ENCODE data around the gene ALAS2.
"Not testable (repeated sequence)": the region's sequence is repeated elsewhere in the genome, so short reads cannot be mapped to it uniquely, and the experiment has no call there.

Gene ALAS2

GRCh38 chrX:55030271-55031205 is at the start of gene ALAS2:
TSS of gene ALAS2 (minus strand) at chrX:55030977. CDS start at chrX:55026000, 4,977 bp downstream.
- Mint-ChIP-seq H3K27me3 (no peaks in the 10 kb centered on the region), H3K9me3 (no peaks in the 10 kb centered on the region), H3K27ac (ENCODE audit: low read depth) (peak within 1 kb of the TSS; percentile 18), H3K4me3 (no peak within 1 kb of the TSS), H3K36me3 (ENCODE audit: insufficient read depth) (no peaks in the 10 kb centered on the region), H3K4me1 (no peaks in the 10 kb centered on the region)
- ATAC-seq (replicated peaks; ENCODE audit: extremely low read depth, poor library complexity, severe bottlenecking) (no peak), DNase-seq (ENCODE audit: low spot score in 2 of 2) (no peak)

- Mint-ChIP-seq H3K9me3 (no peaks in the 10 kb centered on the region), H3K4me1 (no peaks in the 10 kb centered on the region), H3K4me3 (no peak within 1 kb of the TSS), H3K36me3 (ENCODE audit: insufficient read depth) (no peaks in the 10 kb centered on the region), H3K27me3 (peaks cover 17% of the 10 kb centered on the region), H3K27ac (ENCODE audit: low read depth) (no peak within 1 kb of the TSS)
- DNase-seq (ENCODE audit: low spot score in 2 of 2) (no peak), ATAC-seq (replicated peaks; ENCODE audit: extremely low read depth, poor library complexity, severe bottlenecking) (no peak)
These were observed 44.2 kb upstream of the ALAS2 start, which contains the start of gene PAGE2B for GRCh38 chrX:55074851-55075467. TSS of gene PAGE2B (plus strand) at chrX:55075030. CDS start at chrX:55076042, 1,012 bp downstream.

GRCh38 chrX:55072286-55072685 is 41.5 kb upstream of the ALAS2 start:
- ATAC-seq (replicated peaks; ENCODE audit: extremely low read depth, poor library complexity, severe bottlenecking): no peak
- H3K9me3 Mint-ChIP-seq: no peaks in the 10 kb centered on the region
- no peaks in the 10 kb centered on the region for H3K4me1 Mint-ChIP-seq
- DNase-seq (ENCODE audit: low spot score in 2 of 2): no peak
- no peak overlapping the region for H3K27ac Mint-ChIP-seq (ENCODE audit: low read depth)
- no peak overlapping the region for H3K4me3 Mint-ChIP-seq
- no peaks in the 10 kb centered on the region for H3K36me3 Mint-ChIP-seq (ENCODE audit: insufficient read depth)
- H3K27me3 Mint-ChIP-seq: peaks cover 17% of the 10 kb centered on the region

- not testable (repeated sequence) for ATAC-seq (replicated peaks; ENCODE audit: extremely low read depth, poor library complexity, severe bottlenecking); H3K4me1 Mint-ChIP-seq; H3K4me3 Mint-ChIP-seq; H3K27ac Mint-ChIP-seq (ENCODE audit: low read depth); DNase-seq (ENCODE audit: low spot score in 2 of 2); H3K9me3 Mint-ChIP-seq; H3K36me3 Mint-ChIP-seq (ENCODE audit: insufficient read depth)
- H3K27me3 Mint-ChIP-seq: peaks cover 17% of the 10 kb centered on the region
These were observed 36.4 kb upstream of the ALAS2 start for GRCh38 chrX:55067180-55067579.

- ATAC-seq (replicated peaks; ENCODE audit: extremely low read depth, poor library complexity, severe bottlenecking): peak; percentile 69
- Mint-ChIP-seq H3K27ac (ENCODE audit: low read depth) (peak overlapping the region; percentile 93), H3K4me3 (peak overlapping the region; percentile 72), H3K4me1 (peaks cover 18% of the 10 kb centered on the region), H3K27me3 (no peaks in the 10 kb centered on the region), H3K36me3 (ENCODE audit: insufficient read depth) (peaks cover 2% of the 10 kb centered on the region), H3K9me3 (no peaks in the 10 kb centered on the region)
- peak in 1 of 2 donors; percentile 14 for DNase-seq (ENCODE audit: low spot score in 2 of 2)
These were observed 27.0 kb upstream of the ALAS2 start for GRCh38 chrX:55057675-55058249.

- Mint-ChIP-seq H3K36me3 (ENCODE audit: insufficient read depth) (peaks cover 2% of the 10 kb centered on the region), H3K4me3 (peak overlapping the region; percentile 72), H3K9me3 (no peaks in the 10 kb centered on the region), H3K27me3 (no peaks in the 10 kb centered on the region), H3K4me1 (peaks cover 18% of the 10 kb centered on the region), H3K27ac (ENCODE audit: low read depth) (peak overlapping the region; percentile 93)
- ATAC-seq (replicated peaks; ENCODE audit: extremely low read depth, poor library complexity, severe bottlenecking) (peak; percentile 84), DNase-seq (ENCODE audit: low spot score in 2 of 2) (peak in 1 of 2 donors; percentile 15)
These were observed 26.3 kb upstream of the ALAS2 start for GRCh38 chrX:55056820-55057674.

- not testable (repeated sequence) for H3K4me3 Mint-ChIP-seq; H3K27me3 Mint-ChIP-seq; H3K36me3 Mint-ChIP-seq (ENCODE audit: insufficient read depth); H3K9me3 Mint-ChIP-seq; ATAC-seq (replicated peaks; ENCODE audit: extremely low read depth, poor library complexity, severe bottlenecking); H3K27ac Mint-ChIP-seq (ENCODE audit: low read depth); DNase-seq (ENCODE audit: low spot score in 2 of 2); H3K4me1 Mint-ChIP-seq
These were observed 19.8 kb upstream of the ALAS2 start for GRCh38 chrX:55050599-55050998.

- ATAC-seq (replicated peaks; ENCODE audit: extremely low read depth, poor library complexity, severe bottlenecking) (no peak), DNase-seq (ENCODE audit: low spot score in 2 of 2) (no peak)
- no peaks in the 10 kb centered on the region for H3K36me3 Mint-ChIP-seq (ENCODE audit: insufficient read depth)
- H3K9me3 Mint-ChIP-seq: no peaks in the 10 kb centered on the region
- no peak overlapping the region for H3K4me3 Mint-ChIP-seq
- no peaks in the 10 kb centered on the region for H3K27me3 Mint-ChIP-seq
- H3K27ac Mint-ChIP-seq (ENCODE audit: low read depth): no peak overlapping the region
- no peaks in the 10 kb centered on the region for H3K4me1 Mint-ChIP-seq
These were observed 10.7 kb upstream of the ALAS2 start for GRCh38 chrX:55041514-55041913.

GRCh38 chrX:55039471-55039870 is 8.7 kb upstream of the ALAS2 start:
- no peaks in the 10 kb centered on the region for H3K27me3 Mint-ChIP-seq
- no peak overlapping the region for H3K27ac Mint-ChIP-seq (ENCODE audit: low read depth)
- H3K4me3 Mint-ChIP-seq: no peak overlapping the region
- ATAC-seq (replicated peaks; ENCODE audit: extremely low read depth, poor library complexity, severe bottlenecking) (no peak), DNase-seq (ENCODE audit: low spot score in 2 of 2) (no peak)
- H3K36me3 Mint-ChIP-seq (ENCODE audit: insufficient read depth): no peaks in the 10 kb centered on the region
- H3K9me3 Mint-ChIP-seq: no peaks in the 10 kb centered on the region
- H3K4me1 Mint-ChIP-seq: no peaks in the 10 kb centered on the region

GRCh38 chrX:55033429-55033828 is 2.7 kb upstream of the ALAS2 start:
- Mint-ChIP-seq H3K9me3 (no peaks in the 10 kb centered on the region), H3K36me3 (ENCODE audit: insufficient read depth) (no peaks in the 10 kb centered on the region), H3K27ac (ENCODE audit: low read depth) (no peak overlapping the region), H3K4me1 (no peaks in the 10 kb centered on the region), H3K4me3 (no peak overlapping the region), H3K27me3 (no peaks in the 10 kb centered on the region)
- DNase-seq (ENCODE audit: low spot score in 2 of 2) (no peak), ATAC-seq (replicated peaks; ENCODE audit: extremely low read depth, poor library complexity, severe bottlenecking) (no peak)

GRCh38 chrX:55029291-55029690 is 1.5 kb downstream of the ALAS2 start:
- Mint-ChIP-seq H3K27ac (ENCODE audit: low read depth) (no peak overlapping the region), H3K9me3 (no peaks in the 10 kb centered on the region), H3K36me3 (ENCODE audit: insufficient read depth) (no peaks in the 10 kb centered on the region), H3K4me3 (no peak overlapping the region), H3K27me3 (no peaks in the 10 kb centered on the region), H3K4me1 (no peaks in the 10 kb centered on the region)
- DNase-seq (ENCODE audit: low spot score in 2 of 2): no peak
- no peak for ATAC-seq (replicated peaks; ENCODE audit: extremely low read depth, poor library complexity, severe bottlenecking)

GRCh38 chrX:55028611-55029010 is 2.2 kb downstream of the ALAS2 start:
- no peak for DNase-seq (ENCODE audit: low spot score in 2 of 2)
- Mint-ChIP-seq H3K27ac (ENCODE audit: low read depth) (no peak overlapping the region), H3K4me1 (no peaks in the 10 kb centered on the region), H3K9me3 (no peaks in the 10 kb centered on the region), H3K27me3 (no peaks in the 10 kb centered on the region), H3K36me3 (ENCODE audit: insufficient read depth) (no peaks in the 10 kb centered on the region), H3K4me3 (no peak overlapping the region)
- no peak for ATAC-seq (replicated peaks; ENCODE audit: extremely low read depth, poor library complexity, severe bottlenecking)
